ENCODE measurements around the gene ATP6V0A4.
"Not testable (repeated sequence)": the region's sequence is repeated elsewhere in the genome, so short reads cannot be mapped to it uniquely, and the experiment has no call there.

The ATP6V0A4 gene

GRCh38 chr7:138697535-138698182 lies 100.3 kb downstream of the ATP6V0A4 start:
- DNase-seq, result no peak

- not testable (repeated sequence) for DNase-seq
Measured at GRCh38 chr7:138695776-138696175, 102.2 kb downstream of the ATP6V0A4 start.

- no peak for DNase-seq
Measured at GRCh38 chr7:138695106-138695505, 102.9 kb downstream of the ATP6V0A4 start.

GRCh38 chr7:138691178-138691577 lies 106.8 kb downstream of the ATP6V0A4 start:
- no peak for DNase-seq

- no peak for DNase-seq
Measured at GRCh38 chr7:138690495-138690894, 107.5 kb downstream of the ATP6V0A4 start.

- not testable (repeated sequence) for DNase-seq
Measured at GRCh38 chr7:138688037-138688436, 110.0 kb downstream of the ATP6V0A4 start.

- no peak for DNase-seq
Measured at GRCh38 chr7:138684340-138684739, 113.7 kb downstream of the ATP6V0A4 start.

GRCh38 chr7:138679793-138680192 lies 118.2 kb downstream of the ATP6V0A4 start:
- DNase-seq, result no peak

GRCh38 chr7:138670594-138670993 lies 127.4 kb downstream of the ATP6V0A4 start:
- DNase-seq, result no peak

GRCh38 chr7:138669364-138669763 lies 128.6 kb downstream of the ATP6V0A4 start:
- no peak for DNase-seq

- no peak for DNase-seq
Measured at GRCh38 chr7:138668946-138669345, 129.1 kb downstream of the ATP6V0A4 start.

GRCh38 chr7:138668229-138668596 lies 129.8 kb downstream of the ATP6V0A4 start:
- no peak for DNase-seq

GRCh38 chr7:138667535-138668228 lies 130.3 kb downstream of the ATP6V0A4 start:
- no peak for DNase-seq

GRCh38 chr7:138666385-138666784 lies 131.6 kb downstream of the ATP6V0A4 start:
- no peak for DNase-seq

GRCh38 chr7:138665669-138666140 lies 132.3 kb downstream of the ATP6V0A4 start:
- no peak for DNase-seq

- no peak for DNase-seq
Measured at GRCh38 chr7:138665249-138665648, 132.7 kb downstream of the ATP6V0A4 start.

- DNase-seq, result no peak
Measured at GRCh38 chr7:138663725-138664710, 134.0 kb downstream of the ATP6V0A4 start.

- no peak for DNase-seq
Measured at GRCh38 chr7:138662991-138663320, 135.0 kb downstream of the ATP6V0A4 start.

GRCh38 chr7:138662076-138662990 lies 135.7 kb downstream of the ATP6V0A4 start:
- no peak for DNase-seq

- no peak for DNase-seq
Measured at GRCh38 chr7:138661069-138661635, 136.8 kb downstream of the ATP6V0A4 start.

- no peak for DNase-seq
Measured at GRCh38 chr7:138658889-138659288, 139.1 kb downstream of the ATP6V0A4 start.

- no peak for DNase-seq
Measured at GRCh38 chr7:138657854-138658386, 140.1 kb downstream of the ATP6V0A4 start.

Data from effector CD8-positive, alpha-beta T cell (primary cell).